GM12878 (cell line): ENCODE results near the gene SORL1. TPM values are rescaled to one million over a fixed set of nuclear protein-coding genes. Genes with fewer than 3 reads are reported as not detected.

Experiments used
- ATAC-seq: fragments of 200-7000 bp; cut with Tn5 transposase; 3 replicates; pipeline ENCODE4 v1.9.1; 2020; ENCODE audit warnings: mild to moderate bottlenecking, moderate library complexity
- BruUV-seq: library from RNA; stranded (reverse); fragments of 400-500 nt; replicated peaks from 2 replicates; lab custom pipeline; 2021; lab: Mats Ljungman, UMichigan
- CTCF ChIA-PET: fragments of 300-600 bp; sonication (Branson Sonifier 250); formaldehyde crosslinking; extraction: SDS; loops from one replicate; lab custom pipeline; 2021; ENCODE audit warnings: inconsistent platforms; lab: Yijun Ruan, JAX
- POLR2A ChIA-PET: fragments of 350-600 bp; formaldehyde crosslinking; extraction: SDS; loops from one replicate; lab custom pipeline; 2021; ENCODE audit warnings: inconsistent platforms; lab: Charles Lee
- RAD21 ChIA-PET: fragments of 300-600 bp; sonication (Branson Sonifier 250); formaldehyde crosslinking; loops from one replicate; lab custom pipeline; 2023; ENCODE audit warnings: antibody characterized with exemption; ENCODE audit not compliant: unreplicated experiment; lab: Charles Lee
- SMC1A ChIA-PET: fragments of 300-600 bp; sonication (Branson Sonifier 250); formaldehyde crosslinking; loops from one replicate; lab custom pipeline; 2023; ENCODE audit not compliant: unreplicated experiment, uncharacterized antibody; lab: Charles Lee
- DNase-seq: peaks from one replicate; pipeline ENCODE4 v3.0.0-alpha.2; 2011; ENCODE audit warnings: low read depth, low spot score
- FAIRE-seq: peaks from 3 replicates; lab custom pipeline; 2011; peaks lifted over from hg19 to GRCh38; lab: Jason Lieb, UNC
- H2AFZ ChIP-seq: 2 replicates; pipeline ENCODE4 v1.6.0; 2011; ENCODE audit warnings: low read depth, low read length, control low read depth; ENCODE audit not compliant: control insufficient read depth
- H3K27ac ChIP-seq: 2 replicates; pipeline ENCODE4 v1.5.1; 2011; ENCODE audit warnings: control low read depth; ENCODE audit not compliant: control insufficient read depth, insufficient read depth
- H3K27me3 ChIP-seq, 2 experiments: replicated peaks in 1 of 2; 2 replicates each; pipeline versions ENCODE4 v1.6.0 to v1.6.1; 2011; ENCODE audit warnings: low read length in 1 of 2; ENCODE audit not compliant: control insufficient read depth in 2 of 2, insufficient read depth in 2 of 2
- H3K36me3 ChIP-seq, 2 experiments: 2 replicates each; pipeline ENCODE4 v1.5.1; 2011; ENCODE audit warnings: low read length in 1 of 2; ENCODE audit not compliant: control insufficient read depth in 2 of 2, insufficient read depth in 2 of 2
- H3K4me1 ChIP-seq: 2 replicates; pipeline ENCODE4 v1.6.1; 2011; ENCODE audit warnings: mild to moderate bottlenecking, low read length, moderate library complexity, mixed read lengths; ENCODE audit not compliant: control insufficient read depth, insufficient read depth
- H3K4me2 ChIP-seq: 2 replicates; pipeline ENCODE4 v1.6.0; 2011; ENCODE audit warnings: control low read depth; ENCODE audit not compliant: control insufficient read depth, insufficient read depth
- H3K4me3 ChIP-seq: fragments of 200-600 bp; sonication (generic); 2 replicates; pipeline ENCODE4 v1.5.1; 2016
- H3K79me2 ChIP-seq: 2 replicates; pipeline ENCODE4 v1.6.0; 2011; ENCODE audit warnings: low read length; ENCODE audit not compliant: control insufficient read depth, insufficient read depth
- H3K9ac ChIP-seq: 2 replicates; pipeline ENCODE4 v1.8.0; 2011; ENCODE audit warnings: low read length, control low read depth, mixed read lengths; ENCODE audit not compliant: control insufficient read depth, insufficient read depth
- H3K9me3 ChIP-seq: replicated peaks from 3 replicates; pipeline ENCODE4 v1.5.1; 2011; ENCODE audit warnings: mild to moderate bottlenecking, low read length; ENCODE audit not compliant: control insufficient read depth, insufficient read depth
- H4K20me1 ChIP-seq: 2 replicates; pipeline ENCODE4 v1.6.0; 2011; ENCODE audit not compliant: control insufficient read depth, insufficient read depth
- BHLHE40 ChIP-seq, 2 experiments: fragments of 450-650 bp in 1 of 2; IDR thresholded peaks; 2 replicates each; pipeline ENCODE4 v1.6.1; 2011 to 2017; ENCODE audit warnings: low read depth in 2 of 2, borderline replicate concordance in 1 of 2, improper control_type of control experiment in 1 of 2, low read length in 1 of 2, mild to moderate bottlenecking in 1 of 2
- CHD2 ChIP-seq: IDR thresholded peaks from 2 replicates; pipeline ENCODE4 v1.6.1; 2011; ENCODE audit warnings: low read depth, low read length, improper control_type of control experiment, borderline replicate concordance
- EZH2 ChIP-seq: IDR thresholded peaks from 2 replicates; pipeline ENCODE4 v1.6.1; 2012; ENCODE audit warnings: low read depth, mild to moderate bottlenecking, control low read depth, inconsistent platforms, low read length, borderline replicate concordance; ENCODE audit not compliant: control insufficient read depth
- GABPA ChIP-seq: IDR thresholded peaks from 2 replicates; pipeline ENCODE4 v1.6.1; 2014; ENCODE audit warnings: antibody characterized with exemption, low read depth, mild to moderate bottlenecking, inconsistent platforms
- KLF5 ChIP-seq: fragments of 450-650 bp; IDR thresholded peaks from 2 replicates; pipeline ENCODE4 v1.6.1; 2014; ENCODE audit warnings: mild to moderate bottlenecking; ENCODE audit not compliant: partially characterized antibody
- NFXL1 ChIP-seq: fragments of 450-650 bp; IDR thresholded peaks from 2 replicates; pipeline ENCODE4 v1.6.1; 2017; ENCODE audit warnings: antibody characterized with exemption, mild to moderate bottlenecking, borderline replicate concordance
- NR2F1 ChIP-seq: fragments of 450-650 bp; conservative IDR thresholded peaks from 2 replicates; pipeline ENCODE4 v1.6.1; 2017; ENCODE audit warnings: mild to moderate bottlenecking
- NRF1 ChIP-seq: conservative IDR thresholded peaks from 2 replicates; pipeline ENCODE4 v1.6.1; 2011; ENCODE audit warnings: mild to moderate bottlenecking, low read depth, low read length, improper control_type of control experiment
- RELA ChIP-seq: fragments of 450-650 bp; IDR thresholded peaks from 2 replicates; pipeline ENCODE4 v1.8.0; 2014; ENCODE audit warnings: borderline replicate concordance; ENCODE audit not compliant: partially characterized antibody
- RUNX3 ChIP-seq: IDR thresholded peaks from 2 replicates; pipeline ENCODE4 v1.6.1; 2012; ENCODE audit warnings: low read length, inconsistent platforms
- SRF ChIP-seq, 2 experiments: IDR thresholded peaks; 2 replicates each; pipeline ENCODE4 v1.6.1; 2011; ENCODE audit warnings: low read depth in 2 of 2, low read length in 2 of 2, mild to moderate bottlenecking in 1 of 2, moderate library complexity in 1 of 2
- WGBS: methylation state at CpG from one replicate; pipeline ENCODE4 v1.1.6; 2016; ENCODE audit warnings: low lambda C conversion rate; ENCODE audit not compliant: insufficient replicate concordance, insufficient coverage; ENCODE audit errors: missing lambda C conversion rate; 5-methylcytosine and 5-hydroxymethylcytosine counted together
- in situ Hi-C: fragments of 300-500 bp; cut with MboI; formaldehyde crosslinking; loops from 9 replicates; pipeline ENCODE4 v1.14.3; 2018; ENCODE audit warnings: mixed read lengths
- intact Hi-C: fragments of 100-400 bp; cut with micrococcal nuclease; formaldehyde crosslinking; loops from one replicate; pipeline ENCODE4 v1.14.2; 2022; ENCODE audit not compliant: unreplicated experiment
- polyA plus RNA-seq, 11 experiments: library from polyadenylated mRNA; depleted of rRNA in 4 of 11; unstranded in 6 of 11; stranded (reverse) in 5 of 11; fragments of >200 nt; fragmentation: Nextera tagmentation in 4 of 11; fragmentation: Illumina TruSeq in 1 of 11; extraction: Ambion mirVana in 4 of 11; extraction: Trizol in 1 of 11; gene quantifications; 1 replicate in 1 of 11; 2 replicates in 10 of 11; pipeline versions ENCODE4 v1.2.1 to v1.2.3, GENCODE V29; 2011 to 2016; ENCODE audit warnings: inconsistent platforms in 2 of 11, missing spikeins in 2 of 11, low read depth in 1 of 11
- total RNA-seq, 4 experiments: library from RNA; depleted of rRNA in 3 of 4; stranded (reverse); fragments of >200 nt in 3 of 4; fragmentation: Illumina TruSeq in 1 of 4; extraction: Trizol in 1 of 4; gene quantifications; 2 replicates each; pipeline versions ENCODE4 v1.2.1 to v1.2.3, GENCODE V29; 2013 to 2021
- TF ChIP-seq, protein P1 (sequence below): IDR thresholded peaks from 2 replicates; pipeline ENCODE4 v1.6.1; 2012; ENCODE audit warnings: low read depth, low read length, improper control_type of control experiment
- TF ChIP-seq, protein P2 (sequence below): fragments of 450-650 bp; IDR thresholded peaks from 2 replicates; pipeline ENCODE4 v1.6.1; 2017; ENCODE audit warnings: mild to moderate bottlenecking
- TF ChIP-seq, protein P3 (sequence below): fragments of 450-650 bp; IDR thresholded peaks from 2 replicates; pipeline ENCODE4 v1.6.1; 2016; ENCODE audit warnings: mild to moderate bottlenecking
- TF ChIP-seq, protein P4 (sequence below): fragments of 450-650 bp; IDR thresholded peaks from 2 replicates; pipeline ENCODE4 v1.6.1; 2018; ENCODE audit warnings: borderline replicate concordance, mild to moderate bottlenecking; ENCODE audit not compliant: partially characterized antibody

SORL1 gene
- total and polyA plus RNA-seq, 10 of the 15 experiments (the other 5 are each of a cell fraction or from before 2014, with no cell fraction given): 20.2 to 107 (median 59.9) TPM

DNA sequence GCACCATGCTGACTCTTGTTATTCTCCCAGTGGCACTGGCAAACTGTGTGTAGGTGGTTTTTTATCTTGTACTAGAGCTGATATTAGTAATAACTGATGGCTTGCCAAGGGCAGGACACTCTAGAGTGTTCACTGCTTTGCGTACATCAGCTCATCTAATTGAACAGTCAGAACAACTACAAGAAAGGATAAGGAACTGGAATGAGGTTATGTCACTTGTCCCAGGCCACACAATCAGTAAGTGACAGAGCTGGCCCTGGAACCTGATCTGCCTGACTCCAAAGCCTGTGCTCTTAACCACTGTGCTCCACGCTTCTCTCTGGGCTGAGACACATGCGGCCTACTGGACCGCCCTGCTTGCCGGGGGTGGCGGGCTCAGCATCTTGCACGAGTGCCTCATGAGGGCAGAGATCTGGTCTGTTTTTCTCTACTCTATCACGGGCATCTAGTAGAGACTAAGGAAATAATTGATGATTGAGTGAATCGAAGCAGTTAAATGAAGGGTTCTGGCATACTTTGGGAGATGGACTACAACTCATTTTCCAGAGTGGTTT is 156.5 kb downstream of the SORL1 start (continued):
- TF ChIP-seq EZH2: no peak
- TF ChIP-seq RUNX3: no peak
- TF ChIP-seq, protein P1, sequence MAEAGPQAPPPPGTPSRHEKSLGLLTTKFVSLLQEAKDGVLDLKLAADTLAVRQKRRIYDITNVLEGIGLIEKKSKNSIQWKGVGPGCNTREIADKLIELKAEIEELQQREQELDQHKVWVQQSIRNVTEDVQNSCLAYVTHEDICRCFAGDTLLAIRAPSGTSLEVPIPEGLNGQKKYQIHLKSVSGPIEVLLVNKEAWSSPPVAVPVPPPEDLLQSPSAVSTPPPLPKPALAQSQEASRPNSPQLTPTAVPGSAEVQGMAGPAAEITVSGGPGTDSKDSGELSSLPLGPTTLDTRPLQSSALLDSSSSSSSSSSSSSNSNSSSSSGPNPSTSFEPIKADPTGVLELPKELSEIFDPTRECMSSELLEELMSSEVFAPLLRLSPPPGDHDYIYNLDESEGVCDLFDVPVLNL: no peak
- no peak for TF ChIP-seq KLF5
- TF ChIP-seq, protein P2, sequence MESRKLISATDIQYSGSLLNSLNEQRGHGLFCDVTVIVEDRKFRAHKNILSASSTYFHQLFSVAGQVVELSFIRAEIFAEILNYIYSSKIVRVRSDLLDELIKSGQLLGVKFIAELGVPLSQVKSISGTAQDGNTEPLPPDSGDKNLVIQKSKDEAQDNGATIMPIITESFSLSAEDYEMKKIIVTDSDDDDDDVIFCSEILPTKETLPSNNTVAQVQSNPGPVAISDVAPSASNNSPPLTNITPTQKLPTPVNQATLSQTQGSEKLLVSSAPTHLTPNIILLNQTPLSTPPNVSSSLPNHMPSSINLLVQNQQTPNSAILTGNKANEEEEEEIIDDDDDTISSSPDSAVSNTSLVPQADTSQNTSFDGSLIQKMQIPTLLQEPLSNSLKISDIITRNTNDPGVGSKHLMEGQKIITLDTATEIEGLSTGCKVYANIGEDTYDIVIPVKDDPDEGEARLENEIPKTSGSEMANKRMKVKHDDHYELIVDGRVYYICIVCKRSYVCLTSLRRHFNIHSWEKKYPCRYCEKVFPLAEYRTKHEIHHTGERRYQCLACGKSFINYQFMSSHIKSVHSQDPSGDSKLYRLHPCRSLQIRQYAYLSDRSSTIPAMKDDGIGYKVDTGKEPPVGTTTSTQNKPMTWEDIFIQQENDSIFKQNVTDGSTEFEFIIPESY: no peak
- no peak for TF ChIP-seq RELA
- TF ChIP-seq SRF (IDR thresholded peaks at IDR 0.05; ENCODE audit: low read depth in 2 of 2, low read length in 2 of 2): no peak

DNA sequence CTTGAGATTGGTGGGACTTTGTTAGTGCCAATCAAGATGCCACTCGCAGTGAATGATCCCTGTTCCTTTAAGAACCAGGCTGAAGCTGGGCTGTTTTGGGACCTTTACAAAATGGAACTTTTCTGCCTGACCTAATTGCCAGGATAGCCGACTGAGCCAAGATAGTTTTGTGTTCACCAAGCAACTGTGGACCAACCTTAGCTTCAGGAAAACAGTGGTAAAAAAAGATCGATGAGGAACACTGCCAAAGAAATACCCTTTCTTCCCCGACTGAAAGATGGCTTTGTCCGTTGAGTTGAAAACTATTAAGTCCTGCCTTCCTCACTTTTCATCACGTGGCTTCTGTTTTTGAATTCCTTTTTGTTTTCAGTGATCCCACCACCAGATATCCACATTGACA is 158.6 kb downstream of the SORL1 start:
- intact Hi-C loops: no loop called here
- no peaks in the 10 kb centered on the region for H4K20me1 ChIP-seq
- BruUV-seq: no TSS peak
- DNase-seq: no peak
- no peak overlapping the region for H3K4me2 ChIP-seq
- no peaks in the 10 kb centered on the region for H3K4me1 ChIP-seq
- WGBS: 90% methylated on average over 6 of the region's 6 CpGs
- H3K4me3 ChIP-seq: no peak overlapping the region
- FAIRE-seq: no peak
- no peaks in the 10 kb centered on the region for H3K9me3 ChIP-seq
- RAD21 ChIA-PET: interaction anchor here (0.9 to 1.2 kb wide), 3 partner anchors 44 to 289 kb away, joined by 3 read pairs; no protein-coding TSS in a partner anchor
- POLR2A ChIA-PET: no interaction called here
- SMC1A ChIA-PET: interaction anchor here (0.7 to 0.9 kb wide), 2 partner anchors 14 to 291 kb away, joined by 3 read pairs; no protein-coding TSS in a partner anchor
- no peak overlapping the region for H3K27ac ChIP-seq
- no peak overlapping the region for H2AFZ ChIP-seq
- in situ Hi-C loops: no loop called here
- peaks cover 35 to 69% of the 10 kb centered on the region in 2 experiments for H3K36me3 ChIP-seq
- CTCF ChIA-PET: interaction anchor here (0.9 kb wide), 1 partner anchor 163 kb away, joined by 3 read pairs; no protein-coding TSS in a partner anchor
- no peak for ATAC-seq
- H3K9ac ChIP-seq: no peak overlapping the region
- no peaks in the 10 kb centered on the region for H3K27me3 ChIP-seq
- H3K79me2 ChIP-seq: no peaks in the 10 kb centered on the region
- TF ChIP-seq NFXL1 (no peak), NR2F1 (no peak), CHD2 (no peak), BHLHE40 (IDR thresholded peaks at IDR 0.05; ENCODE audit: borderline replicate concordance in 1 of 2, low read depth in 2 of 2, low read length in 1 of 2) (no peak), GABPA (no peak), NRF1 (no peak)
- TF ChIP-seq, protein P3, sequence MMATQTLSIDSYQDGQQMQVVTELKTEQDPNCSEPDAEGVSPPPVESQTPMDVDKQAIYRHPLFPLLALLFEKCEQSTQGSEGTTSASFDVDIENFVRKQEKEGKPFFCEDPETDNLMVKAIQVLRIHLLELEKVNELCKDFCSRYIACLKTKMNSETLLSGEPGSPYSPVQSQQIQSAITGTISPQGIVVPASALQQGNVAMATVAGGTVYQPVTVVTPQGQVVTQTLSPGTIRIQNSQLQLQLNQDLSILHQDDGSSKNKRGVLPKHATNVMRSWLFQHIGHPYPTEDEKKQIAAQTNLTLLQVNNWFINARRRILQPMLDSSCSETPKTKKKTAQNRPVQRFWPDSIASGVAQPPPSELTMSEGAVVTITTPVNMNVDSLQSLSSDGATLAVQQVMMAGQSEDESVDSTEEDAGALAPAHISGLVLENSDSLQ: no peak
- TF ChIP-seq, protein P4, sequence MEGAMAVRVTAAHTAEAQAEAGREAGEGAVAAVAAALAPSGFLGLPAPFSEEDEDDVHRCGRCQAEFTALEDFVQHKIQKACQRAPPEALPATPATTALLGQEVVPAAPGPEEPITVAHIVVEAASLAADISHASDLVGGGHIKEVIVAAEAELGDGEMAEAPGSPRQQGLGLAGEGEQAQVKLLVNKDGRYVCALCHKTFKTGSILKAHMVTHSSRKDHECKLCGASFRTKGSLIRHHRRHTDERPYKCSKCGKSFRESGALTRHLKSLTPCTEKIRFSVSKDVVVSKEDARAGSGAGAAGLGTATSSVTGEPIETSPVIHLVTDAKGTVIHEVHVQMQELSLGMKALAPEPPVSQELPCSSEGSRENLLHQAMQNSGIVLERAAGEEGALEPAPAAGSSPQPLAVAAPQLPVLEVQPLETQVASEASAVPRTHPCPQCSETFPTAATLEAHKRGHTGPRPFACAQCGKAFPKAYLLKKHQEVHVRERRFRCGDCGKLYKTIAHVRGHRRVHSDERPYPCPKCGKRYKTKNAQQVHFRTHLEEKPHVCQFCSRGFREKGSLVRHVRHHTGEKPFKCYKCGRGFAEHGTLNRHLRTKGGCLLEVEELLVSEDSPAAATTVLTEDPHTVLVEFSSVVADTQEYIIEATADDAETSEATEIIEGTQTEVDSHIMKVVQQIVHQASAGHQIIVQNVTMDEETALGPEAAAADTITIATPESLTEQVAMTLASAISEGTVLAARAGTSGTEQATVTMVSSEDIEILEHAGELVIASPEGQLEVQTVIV: no peak
